KBM-7 (cell line): ENCODE data around the gene SYTL2.

Experiments used
- DNase-seq: peaks from one replicate; pipeline ENCODE4 v3.0.0-alpha.2; 2015
- in situ Hi-C: fragments of 300-500 bp; cut with MboI; formaldehyde crosslinking; loops from 2 replicates; pipeline ENCODE4 v1.14.3; 2020; ENCODE audit warnings: low sequenced_read_pairs, low pct_unique_long_range_greater_than_20kb, mixed read lengths

Gene SYTL2

GRCh38 chr11:85749287-85749834 is 61.6 kb downstream of the SYTL2 start:
- in situ Hi-C loops, result no loop called here
- DNase-seq, result peak; percentile 9

DNA sequence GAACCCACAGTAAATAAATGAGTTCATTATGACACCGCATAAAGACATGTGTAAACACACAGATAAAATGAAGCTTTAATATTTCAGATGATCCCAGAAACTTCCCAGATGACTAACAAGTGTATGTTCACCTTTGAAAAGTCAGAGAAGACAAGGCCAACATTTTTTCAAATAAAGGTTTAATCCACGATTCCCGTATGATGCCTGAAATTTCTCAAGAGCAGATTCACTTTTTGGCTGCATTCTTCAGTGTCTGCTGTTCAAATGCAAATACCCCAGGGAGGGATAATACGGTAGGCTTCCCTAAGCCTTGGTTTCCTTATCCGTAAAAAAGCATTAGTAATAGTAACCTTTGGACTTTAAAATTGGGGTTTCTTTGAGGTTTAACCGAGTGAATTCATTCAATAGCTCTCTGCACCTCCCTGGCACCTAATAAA is 62.5 kb downstream of the SYTL2 start:
- no peak for DNase-seq
- in situ Hi-C loops, result no loop called here

DNA sequence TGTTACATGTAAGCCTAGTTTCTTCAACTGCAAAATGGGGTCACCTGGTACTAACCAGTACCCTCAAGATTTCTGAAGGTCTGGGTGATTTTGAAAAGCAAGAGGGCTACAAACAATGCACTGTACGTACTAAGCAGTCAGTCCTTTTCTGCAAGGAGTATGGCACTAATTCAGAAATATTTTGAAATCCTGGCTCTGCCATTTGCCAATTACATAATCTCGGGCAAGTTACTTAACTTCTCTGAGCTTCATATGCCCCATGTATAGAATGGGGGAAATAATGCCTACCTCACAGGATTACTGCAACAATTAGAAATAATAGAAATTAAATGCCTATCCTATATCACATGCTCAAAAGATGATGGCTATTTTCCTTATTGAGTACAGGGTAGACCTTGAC is 64.3 kb downstream of the SYTL2 start:
- DNase-seq, result no peak
- in situ Hi-C loops, result no loop called here

GRCh38 chr11:85745626-85746025 is 65.3 kb downstream of the SYTL2 start:
- in situ Hi-C loops, result no loop called here
- no peak for DNase-seq

- in situ Hi-C loops, result no loop called here
- DNase-seq, result no peak
These were observed 68.1 kb downstream of the SYTL2 start for GRCh38 chr11:85742873-85743275.

DNA sequence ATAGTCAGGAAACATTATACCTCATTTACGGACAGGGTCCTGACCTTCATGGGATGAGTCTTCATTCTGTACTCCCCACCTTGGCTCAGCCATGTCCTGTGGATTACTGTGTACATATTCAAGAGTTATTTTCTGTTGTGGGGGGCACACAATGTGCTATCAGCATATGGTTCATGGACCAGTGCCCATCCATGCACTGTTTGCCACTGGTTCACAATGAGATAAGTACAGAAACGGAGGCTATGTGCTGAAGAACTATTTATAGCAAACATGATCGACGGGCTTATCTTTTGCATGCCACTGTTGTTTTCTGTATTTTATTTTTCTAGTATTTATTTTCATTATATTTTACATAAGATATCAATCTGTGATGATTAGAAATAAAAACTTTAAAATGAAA is 68.6 kb downstream of the SYTL2 start:
- in situ Hi-C loops, result no loop called here
- no peak for DNase-seq

DNA sequence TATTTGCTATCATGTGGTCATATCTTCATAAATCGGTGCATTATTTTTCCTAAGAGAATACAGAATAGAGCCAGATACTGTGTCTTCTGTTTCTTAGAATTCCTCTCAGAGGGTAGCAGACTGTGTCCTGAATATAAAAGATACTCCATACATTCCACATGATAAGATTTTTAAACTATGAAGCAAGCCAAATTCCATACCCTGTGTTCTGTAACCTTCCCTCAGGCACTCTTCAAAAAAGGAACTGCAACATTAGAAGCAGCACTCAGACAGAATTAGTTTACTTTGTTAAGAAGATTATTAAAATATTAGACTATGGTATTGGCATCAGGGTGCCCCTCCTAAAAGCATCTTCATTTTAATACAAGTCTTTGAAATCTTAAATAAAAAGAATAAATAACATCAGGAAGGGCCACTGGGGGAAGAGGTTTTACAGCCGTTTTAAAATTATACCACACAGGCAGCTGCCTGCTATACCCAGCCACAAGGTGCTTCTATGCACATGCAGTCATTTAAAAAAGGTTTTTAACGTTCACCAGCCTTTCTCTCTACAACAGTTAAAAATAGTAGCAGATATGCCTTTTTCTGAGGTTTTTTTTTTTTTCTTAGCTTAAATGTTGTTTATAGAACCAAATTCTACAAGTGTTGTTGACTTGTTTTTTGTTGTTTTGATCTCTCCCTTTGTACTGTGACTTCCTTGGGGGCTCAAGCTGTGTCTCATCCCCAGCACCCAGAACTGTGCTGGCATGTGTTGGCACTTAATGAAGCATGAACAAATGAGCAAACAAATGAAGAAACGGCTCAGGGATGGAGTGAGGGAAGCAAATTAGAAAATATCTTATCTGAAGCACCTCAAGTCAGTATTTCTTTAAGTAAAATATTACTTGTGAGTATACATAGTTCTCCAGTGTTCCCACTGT is 70.2 kb downstream of the SYTL2 start:
- in situ Hi-C loops, result no loop called here
- no peak for DNase-seq

DNA sequence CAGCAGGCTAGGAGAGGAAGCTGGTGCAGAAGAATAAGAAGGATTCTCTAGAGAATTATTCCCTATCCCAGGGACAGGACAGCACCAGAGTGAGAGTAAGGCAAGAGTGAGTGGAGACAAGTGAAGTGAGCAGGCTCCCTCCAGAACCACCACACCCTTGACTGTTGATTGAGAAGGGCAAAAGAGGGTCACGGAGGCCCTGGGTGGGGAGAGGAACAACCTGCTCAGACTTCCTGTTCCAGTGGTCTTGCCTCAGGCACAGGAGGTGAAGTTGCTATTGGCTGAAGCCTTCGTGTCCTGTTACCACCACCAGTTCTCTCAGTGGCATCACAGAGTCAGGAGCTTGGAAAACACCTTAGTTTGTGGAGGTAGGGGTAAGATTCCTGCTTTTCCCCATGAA is 73.2 kb downstream of the SYTL2 start:
- in situ Hi-C loops, result no loop called here
- DNase-seq, result peak; percentile 23

DNA sequence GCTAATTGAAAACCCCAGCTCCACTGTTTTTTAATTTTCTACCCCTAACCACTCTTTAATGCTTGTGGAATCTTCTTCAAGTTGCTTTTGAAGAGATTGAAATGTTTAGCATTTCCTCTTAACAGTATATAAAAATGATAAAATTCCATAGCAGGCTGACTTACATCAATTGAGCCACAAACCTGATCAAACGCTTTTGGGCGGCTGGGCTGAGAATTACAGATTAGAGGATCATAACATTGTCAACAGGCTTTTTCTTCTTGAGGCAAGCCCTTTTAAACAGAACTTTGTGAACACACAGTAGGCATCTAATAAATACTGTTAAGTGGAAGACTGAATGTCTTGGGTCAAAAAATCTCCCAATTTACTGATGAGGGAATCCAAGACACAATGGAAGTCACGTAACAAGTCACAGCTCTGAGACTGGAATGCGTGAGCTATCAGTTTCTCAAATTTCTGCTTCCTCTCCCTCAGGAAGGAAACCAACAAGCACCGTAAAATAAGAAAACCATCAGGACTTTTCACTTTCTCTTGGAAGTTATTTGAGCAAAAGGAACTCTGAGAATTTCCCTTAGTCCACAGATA is 75.0 kb downstream of the SYTL2 start:
- in situ Hi-C loops, result no loop called here
- DNase-seq, result no peak

- in situ Hi-C loops, result no loop called here
- no peak for DNase-seq
These were observed 78.0 kb downstream of the SYTL2 start for GRCh38 chr11:85732965-85733364.

DNA sequence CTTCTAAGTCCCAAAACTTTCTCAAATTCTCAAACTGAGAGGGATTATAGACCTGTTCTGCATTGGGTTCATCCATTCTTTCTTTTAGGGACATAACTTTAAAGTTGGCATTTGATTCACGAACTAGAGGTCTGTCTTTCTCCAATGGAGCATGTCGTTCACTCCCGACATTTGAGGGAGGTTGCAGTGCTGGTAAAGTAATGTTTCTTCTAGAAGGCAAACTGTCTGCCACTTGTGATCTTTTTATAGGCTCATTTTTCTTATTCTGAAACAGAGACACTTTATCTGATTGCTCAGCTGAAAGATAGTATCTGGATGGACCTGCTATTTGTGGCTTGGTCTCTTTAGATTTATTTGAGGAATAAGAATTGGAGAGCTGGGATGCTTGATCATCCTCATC is 84.6 kb downstream of the SYTL2 start:
- in situ Hi-C loops, result no loop called here
- DNase-seq, result no peak

GRCh38 chr11:85725510-85726258 is 85.3 kb downstream of the SYTL2 start:
- no peak for DNase-seq

GRCh38 chr11:85724748-85725465 is 86.0 kb downstream of the SYTL2 start:
- in situ Hi-C loops, result no loop called here
- DNase-seq, result no peak

More at GRCh38 chr11:85725510-85726258, 85.3 kb downstream of the SYTL2 start:
- in situ Hi-C loops, result no loop called here

GRCh38 chr11:85723088-85723487 is 87.9 kb downstream of the SYTL2 start:
- in situ Hi-C loops, result no loop called here
- DNase-seq, result no peak

DNA sequence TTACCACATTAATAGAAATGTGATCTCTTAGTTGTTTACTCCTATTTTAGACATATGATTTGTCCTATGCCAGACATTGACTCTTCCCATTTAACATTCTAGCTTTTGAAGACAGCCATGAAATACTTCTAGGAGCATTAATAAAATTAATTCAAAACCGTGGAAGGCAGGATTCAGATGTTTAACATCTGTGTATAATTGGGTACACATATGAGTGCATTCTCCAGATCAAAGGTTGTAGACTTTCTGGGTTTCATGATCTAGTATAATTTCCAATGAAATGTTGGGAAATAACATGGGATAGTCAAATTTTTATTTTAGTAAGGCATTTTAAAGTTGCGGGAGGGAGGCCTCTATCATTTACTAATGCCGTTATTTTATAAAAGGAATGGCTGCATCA is 89.8 kb downstream of the SYTL2 start:
- in situ Hi-C loops, result no loop called here
- no peak for DNase-seq

DNA sequence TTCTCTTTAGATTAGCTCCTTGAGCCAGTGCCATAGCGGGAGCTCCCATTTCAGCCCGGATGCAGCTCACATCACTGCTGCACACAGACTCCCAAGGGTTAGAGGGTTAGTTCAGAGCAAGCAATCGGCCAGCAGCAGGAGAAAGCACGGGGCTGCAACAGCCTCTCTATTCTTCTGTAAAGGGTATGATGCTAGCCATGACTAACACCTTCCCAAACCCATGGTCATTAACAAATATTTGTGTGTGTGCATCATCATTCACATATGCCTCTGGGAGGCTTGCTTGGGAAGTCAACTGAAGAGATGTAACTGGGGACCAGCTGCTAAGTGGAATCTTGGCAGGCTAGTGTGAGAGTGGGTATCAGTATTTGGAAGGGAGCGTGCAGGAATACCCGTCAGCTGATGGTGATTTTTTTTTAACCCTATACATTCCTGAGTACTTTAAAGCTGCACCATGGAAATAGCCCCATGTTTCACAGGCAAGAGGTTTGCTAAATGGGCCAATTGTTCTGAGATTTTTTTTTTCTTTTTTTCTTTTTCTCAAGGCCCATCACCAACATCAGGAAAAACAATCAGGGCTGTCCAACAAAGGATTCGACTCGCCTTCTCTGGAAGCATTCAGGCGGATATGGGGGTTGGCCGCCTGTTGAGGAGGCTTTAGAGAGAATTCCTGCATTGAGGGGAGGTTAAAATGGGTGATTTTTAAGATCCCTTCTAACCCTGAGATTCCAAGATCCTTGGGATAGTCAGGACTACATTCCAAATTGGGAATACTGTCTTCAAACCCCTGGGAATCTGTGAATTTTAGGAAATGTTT is 91.7 kb downstream of the SYTL2 start:
- in situ Hi-C loops, result no loop called here
- no peak for DNase-seq

DNA sequence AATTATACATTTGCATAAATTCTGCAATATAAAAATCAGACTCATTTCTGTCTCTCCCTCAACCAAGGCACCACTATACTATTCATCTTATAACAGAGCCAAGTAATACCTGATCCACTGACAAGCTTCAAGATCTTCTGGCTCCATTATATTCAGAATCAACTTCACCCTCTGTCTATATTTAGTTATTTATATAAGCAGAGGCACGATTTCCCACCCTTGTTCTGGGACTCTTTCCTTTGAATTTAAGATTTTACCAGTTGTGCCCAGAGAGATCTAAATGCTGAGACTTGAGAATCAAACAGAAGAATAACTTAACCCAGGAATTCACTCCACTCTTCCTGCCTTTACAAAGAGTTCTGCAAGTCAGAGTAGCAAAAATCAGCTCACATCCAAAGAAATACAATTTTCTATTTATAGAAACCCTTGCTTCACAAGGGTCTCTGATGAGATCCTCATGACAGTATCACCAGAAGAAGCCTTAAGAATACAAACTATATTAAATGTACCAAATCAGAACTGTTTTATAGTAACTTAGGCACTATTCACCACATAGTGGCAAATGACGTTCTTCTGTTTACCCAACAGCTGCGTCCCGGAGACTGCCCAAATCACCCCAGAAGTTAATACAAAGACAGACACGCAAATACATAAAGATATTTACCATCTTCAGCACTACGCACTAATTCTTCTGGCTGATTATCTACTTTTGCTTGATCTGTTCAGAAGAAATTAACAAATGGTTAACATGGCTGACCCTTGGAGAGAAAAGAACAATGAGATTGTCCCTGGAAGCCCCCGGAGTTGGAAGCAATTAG is 92.6 kb downstream of the SYTL2 start:
- in situ Hi-C loops, result no loop called here
- no peak for DNase-seq

DNA sequence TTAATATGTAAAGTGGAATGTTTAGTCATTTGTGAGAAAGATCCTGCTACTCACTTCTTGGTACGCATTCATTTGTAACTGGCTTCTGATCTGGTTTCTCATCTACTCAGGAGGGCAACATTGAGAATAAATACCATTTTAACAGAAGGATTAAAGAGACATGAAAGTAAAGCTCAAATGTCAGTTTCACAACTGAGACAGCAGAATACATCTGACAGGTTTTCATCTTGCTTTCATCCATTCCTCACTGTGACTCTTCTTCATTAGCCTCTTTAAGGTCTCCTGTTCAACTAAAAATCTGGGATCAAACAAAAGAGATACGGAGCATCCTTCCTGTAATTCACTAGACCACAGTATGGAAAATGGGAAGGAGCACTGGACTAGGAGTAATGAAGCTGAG is 93.5 kb downstream of the SYTL2 start:
- in situ Hi-C loops, result no loop called here
- DNase-seq, result no peak
